ENCODE measurements around the gene PPARD. TPM values are rescaled to one million over a fixed set of nuclear protein-coding genes. Genes with fewer than 3 reads are reported as not detected.

PPARD gene
- total RNA-seq, 1 donor from 2014 or later = 17.5 TPM

GRCh38 chr6:35468181-35468979, 126.0 kb downstream of the PPARD start, which contains the start of gene RPL10A:
Gene RPL10A, plus strand, starts transcription at chr6:35468401. Its CDS starts 34 bp downstream, at chr6:35468435.
- DNase-seq (ENCODE audit: low spot score) = peak; percentile 97

GRCh38 chr6:35468980-35469750, 126.8 kb downstream of the PPARD start:
- DNase-seq (ENCODE audit: low spot score) = no peak

- no peak for DNase-seq (ENCODE audit: low spot score)
Observed at GRCh38 chr6:35469751-35470662, 127.6 kb downstream of the PPARD start.

GRCh38 chr6:35470663-35471120, 128.3 kb downstream of the PPARD start:
- DNase-seq (ENCODE audit: low spot score) = no peak

- no peak for DNase-seq (ENCODE audit: low spot score)
Observed at GRCh38 chr6:35471836-35472345, 129.5 kb downstream of the PPARD start.

- no peak for DNase-seq (ENCODE audit: low spot score)
Observed at GRCh38 chr6:35473075-35473849, 130.9 kb downstream of the PPARD start.

- no peak for DNase-seq (ENCODE audit: low spot score)
Observed at GRCh38 chr6:35473850-35474130, 131.4 kb downstream of the PPARD start.

- DNase-seq (ENCODE audit: low spot score) = no peak
Observed at GRCh38 chr6:35474131-35474941, 132.0 kb downstream of the PPARD start.

GRCh38 chr6:35474942-35475570, 132.7 kb downstream of the PPARD start:
- DNase-seq (ENCODE audit: low spot score) = no peak

GRCh38 chr6:35475573-35475972, 133.2 kb downstream of the PPARD start:
- no peak for DNase-seq (ENCODE audit: low spot score)

GRCh38 chr6:35476004-35476403, 133.6 kb downstream of the PPARD start:
- DNase-seq (ENCODE audit: low spot score) = no peak

- DNase-seq (ENCODE audit: low spot score) = no peak
Observed at GRCh38 chr6:35477028-35477427, 134.7 kb downstream of the PPARD start.

Small RNAs within 50 kb of the gene (microRNA-seq; reads per million reads assigned to microRNA genes)
- not detected for gene MIR7111 (ENCODE audit: borderline number of aligned reads)

Other genes starting within 250 kb of the PPARD start
- gene TCP11, start 201.2 kb upstream of the PPARD start, total RNA-seq = not detected
- gene SCUBE3, start 128.6 kb upstream of the PPARD start, total RNA-seq = 0.22 TPM
- 24.5 TPM for gene ZNF76, start 82.8 kb upstream of the PPARD start, total RNA-seq
- 7.8 TPM for gene DEF6, start 44.7 kb upstream of the PPARD start, total RNA-seq
- 1.9 TPM for gene FANCE, start 109.8 kb downstream of the PPARD start, total RNA-seq
- 919 TPM for gene RPL10A, start 125.8 kb downstream of the PPARD start, total RNA-seq
- 25.3 TPM for gene TEAD3, start 154.5 kb downstream of the PPARD start, total RNA-seq
- gene TULP1, start 170.3 kb downstream of the PPARD start, total RNA-seq = not detected